Measurements from ENCODE around the gene CPED1.
"Not testable (repeated sequence)": the region's sequence is repeated elsewhere in the genome, so short reads cannot be mapped to it uniquely, and the experiment has no call there.

CPED1 gene

DNA sequence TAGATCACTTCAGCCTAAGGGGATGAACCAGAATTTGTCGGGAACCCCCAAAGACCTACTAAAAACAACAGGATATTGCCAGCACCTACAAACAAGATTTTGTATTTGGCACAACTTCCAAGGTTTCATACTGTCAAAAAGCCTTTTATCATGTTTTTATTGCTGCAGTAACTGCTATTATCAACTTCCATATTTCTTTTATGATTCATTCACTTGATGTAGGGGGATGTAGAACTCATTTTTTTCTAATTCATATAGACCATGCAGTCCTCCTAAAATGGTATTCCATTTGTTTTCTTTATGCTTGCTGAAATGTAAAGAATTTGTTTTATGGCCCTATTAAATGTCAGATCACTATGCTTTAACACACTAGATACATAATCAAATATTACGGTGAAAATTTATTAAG is 310.3 kb downstream of the CPED1 start:
- no peak for DNase-seq

DNA sequence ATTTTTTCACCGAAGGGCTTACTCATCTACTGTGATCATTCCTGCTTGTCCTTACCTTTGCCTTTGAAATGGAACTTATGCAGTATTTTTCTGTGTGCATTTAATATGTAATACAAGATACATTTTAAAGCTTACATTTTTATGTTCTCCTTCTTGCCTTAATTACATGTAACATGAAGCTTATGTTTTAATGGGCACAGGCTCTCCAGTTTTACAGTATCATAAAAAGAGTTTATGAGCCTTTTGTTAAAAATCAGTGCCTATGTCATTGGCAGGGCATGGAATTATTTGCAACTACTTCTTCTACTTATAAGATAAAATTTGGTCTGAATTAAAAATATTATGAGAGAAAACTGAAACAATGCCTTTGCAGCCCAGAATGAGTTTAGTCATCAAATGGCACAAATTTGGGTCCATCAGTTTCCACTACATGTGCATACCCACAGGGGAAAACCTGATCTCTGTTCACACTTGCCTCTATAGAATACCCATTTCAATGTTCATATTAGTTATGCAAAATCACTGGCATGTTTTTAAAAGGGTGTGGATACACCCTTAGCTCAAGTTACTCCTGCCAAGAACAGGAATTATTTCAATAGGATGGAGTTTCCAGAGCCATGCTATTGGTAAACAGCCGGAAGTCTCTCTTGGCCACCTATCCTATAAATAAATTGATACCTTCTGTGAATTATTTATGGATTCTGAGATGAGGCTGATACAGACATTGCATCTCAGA is 312.3 kb downstream of the CPED1 start:
- DNase-seq: no peak

DNA sequence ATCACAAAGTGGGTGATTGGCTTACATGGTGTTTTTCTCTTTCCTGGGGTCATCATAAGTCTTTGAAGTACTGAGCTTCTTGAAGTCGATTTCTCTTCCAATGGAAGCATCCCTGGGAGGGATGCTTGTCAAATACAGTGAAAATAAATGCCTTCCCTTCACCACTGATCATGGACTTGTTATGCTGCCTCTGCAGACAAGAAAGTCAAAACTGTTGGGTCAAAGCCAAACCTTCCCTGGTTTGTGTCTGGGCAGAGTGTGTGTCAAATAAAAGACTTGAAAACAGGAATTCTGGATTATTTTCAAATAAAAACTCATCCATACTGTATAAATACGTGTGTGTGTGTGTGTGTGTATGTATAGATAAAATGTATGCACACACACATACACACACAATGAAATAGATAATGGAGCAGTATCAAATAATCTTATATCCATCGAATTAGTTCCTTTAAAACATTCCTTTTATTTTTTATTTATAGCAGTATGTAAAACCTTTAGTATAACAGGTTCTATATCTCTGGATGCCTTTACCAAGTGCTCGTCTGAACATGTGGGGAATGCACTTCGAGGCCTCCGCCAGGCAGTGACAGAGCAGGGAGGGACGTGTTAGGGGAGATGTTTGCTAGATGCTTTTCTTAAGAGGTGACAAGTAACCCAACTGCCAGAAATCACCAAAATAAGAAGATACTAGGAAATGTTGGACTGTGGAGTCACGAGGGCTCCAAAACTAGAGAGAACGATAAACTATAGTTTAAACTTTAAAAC is 313.1 kb downstream of the CPED1 start:
- DNase-seq: no peak

DNA sequence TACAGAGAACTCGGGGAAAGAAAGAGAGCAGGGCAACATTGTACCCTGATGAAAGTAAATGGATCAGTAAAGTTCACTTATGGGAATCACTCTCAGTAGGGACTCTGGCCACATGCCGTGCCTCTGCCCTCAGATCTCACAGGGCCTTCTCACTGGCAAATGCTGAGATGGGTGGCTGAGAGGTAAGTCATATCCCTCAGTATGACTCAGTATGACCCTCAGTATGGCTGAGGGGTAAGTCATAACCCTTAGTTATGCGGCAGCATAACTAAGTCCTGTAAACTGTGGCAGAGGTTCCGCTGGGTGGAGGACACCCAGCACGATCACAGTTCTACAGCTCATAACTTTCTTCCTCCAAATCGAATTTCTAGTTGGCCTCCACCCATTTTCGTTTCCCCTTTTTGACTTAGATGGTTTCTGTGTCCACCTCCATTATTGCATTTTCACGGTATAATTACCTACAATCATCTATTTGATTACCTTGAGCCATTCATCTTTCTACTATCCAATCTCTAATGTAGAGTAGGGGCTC is 313.8 kb downstream of the CPED1 start:
- DNase-seq: no peak

DNA sequence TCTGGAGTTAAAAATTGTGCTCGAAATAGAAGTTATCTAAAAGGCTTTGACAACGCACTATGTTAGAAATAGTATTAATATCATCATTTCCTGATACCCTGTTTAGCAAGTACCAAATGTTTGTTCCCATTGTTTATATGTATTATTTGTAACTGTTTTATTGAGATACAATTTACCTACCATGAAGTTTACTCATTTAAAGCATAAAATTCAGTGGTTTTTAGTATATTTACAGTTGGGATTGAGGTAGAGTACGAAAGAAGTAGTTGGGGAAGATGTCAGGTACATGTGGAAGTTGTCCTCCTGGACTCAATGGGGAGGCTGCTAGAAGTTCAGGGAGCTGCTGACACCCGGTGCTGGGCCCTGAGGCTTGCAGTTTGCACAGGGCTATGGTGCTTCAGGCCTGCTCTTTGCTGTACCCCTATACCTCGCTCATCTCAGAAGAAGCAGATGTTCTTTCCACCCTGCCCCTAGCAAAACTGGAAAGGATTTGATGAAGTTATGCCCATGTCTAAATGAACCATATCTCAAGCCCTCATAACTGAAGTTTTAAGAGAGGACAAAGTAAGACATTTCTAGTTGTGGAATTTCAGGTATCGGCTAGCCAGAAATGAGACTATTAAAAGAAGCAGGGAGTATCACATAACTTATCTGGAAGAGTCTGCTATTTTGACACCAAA is 315.1 kb downstream of the CPED1 start:
- no peak for DNase-seq

DNA sequence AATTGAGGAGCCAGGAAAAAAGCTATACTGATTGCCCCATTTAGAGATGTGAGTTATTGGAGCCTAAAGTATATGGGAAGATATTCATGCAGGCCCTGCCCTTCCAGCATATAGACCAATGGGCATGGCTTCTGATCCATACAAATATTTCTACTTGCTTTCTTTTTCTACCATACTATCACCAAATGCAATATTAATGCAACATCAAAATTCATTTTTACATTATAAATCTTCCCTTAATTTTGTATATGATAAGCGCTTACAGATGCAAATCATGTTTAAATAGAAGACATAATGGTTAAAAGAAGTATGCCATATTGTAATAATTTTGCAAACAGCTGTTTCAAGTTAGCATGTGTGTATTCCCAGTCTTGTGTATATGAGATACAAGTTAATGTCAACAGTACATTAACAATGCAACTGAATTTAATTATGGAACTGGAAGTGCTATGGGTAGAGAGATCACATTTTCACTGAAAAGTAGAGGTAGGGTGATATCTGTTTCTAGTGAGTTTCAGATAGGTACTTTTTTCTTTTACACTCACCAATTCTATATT is 315.7 kb downstream of the CPED1 start:
- DNase-seq: no peak

DNA sequence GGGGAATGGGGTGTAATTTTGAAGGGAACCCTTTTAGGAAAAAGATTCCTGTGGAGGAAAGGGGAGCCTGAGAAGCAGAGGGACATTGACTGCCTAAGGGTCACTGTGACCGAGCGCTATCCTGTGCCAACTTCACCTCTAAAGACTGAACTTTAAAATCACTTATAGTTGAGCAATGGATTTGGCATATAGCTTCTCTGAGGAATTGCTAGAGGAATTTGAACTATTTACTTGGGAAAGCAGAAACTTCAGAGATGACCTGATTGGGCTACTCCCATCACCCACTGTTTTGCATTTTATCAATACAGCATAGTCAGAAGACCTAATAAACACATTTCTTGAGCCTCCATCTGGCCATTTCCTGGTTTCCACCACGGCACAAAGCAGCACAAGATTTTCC is 316.6 kb downstream of the CPED1 start:
- no peak for DNase-seq

DNA sequence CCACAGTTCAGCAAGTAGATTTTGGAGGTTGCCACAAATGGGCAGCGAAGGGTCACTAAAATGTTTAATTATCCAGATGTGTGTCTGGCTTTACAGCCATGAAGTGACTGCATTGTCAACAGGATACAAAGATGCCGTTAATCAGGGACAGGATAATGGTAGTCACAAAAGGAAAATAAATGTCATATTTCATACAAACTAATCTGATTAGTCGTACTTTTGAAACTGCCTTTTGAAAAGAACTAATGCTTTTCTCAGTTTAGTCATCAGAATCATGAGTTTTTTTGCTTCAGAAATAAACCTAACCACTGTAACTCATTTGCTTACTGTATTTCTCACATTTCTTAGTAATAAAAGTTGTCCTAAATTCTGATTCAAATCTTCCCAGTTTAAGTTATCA is 318.1 kb downstream of the CPED1 start:
- DNase-seq: no peak

DNA sequence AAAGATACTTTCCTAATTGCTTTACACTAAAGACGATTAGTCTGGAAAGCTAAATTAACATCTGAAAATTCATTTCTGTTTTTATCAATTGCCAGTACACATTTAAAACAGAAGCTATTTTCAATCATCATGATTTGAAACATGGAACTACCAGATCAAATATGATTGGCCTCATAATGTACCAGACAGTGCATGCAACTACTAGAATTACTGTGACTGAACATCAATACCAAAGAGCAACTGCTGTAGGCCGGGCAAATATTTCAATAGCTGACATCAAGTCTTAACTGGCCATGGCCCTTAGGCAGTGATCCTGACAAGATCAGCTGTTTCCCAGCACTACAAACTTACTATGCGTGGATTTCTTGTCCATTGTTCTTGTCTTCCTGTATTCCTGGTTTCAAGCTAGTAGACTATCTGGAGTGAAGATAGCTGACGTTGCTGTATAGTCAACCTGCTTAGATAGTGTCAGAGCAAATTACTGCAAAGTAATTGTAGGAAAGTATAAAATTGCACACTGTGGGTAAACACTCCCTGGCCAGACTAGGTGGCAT is 318.6 kb downstream of the CPED1 start:
- no peak for DNase-seq

DNA sequence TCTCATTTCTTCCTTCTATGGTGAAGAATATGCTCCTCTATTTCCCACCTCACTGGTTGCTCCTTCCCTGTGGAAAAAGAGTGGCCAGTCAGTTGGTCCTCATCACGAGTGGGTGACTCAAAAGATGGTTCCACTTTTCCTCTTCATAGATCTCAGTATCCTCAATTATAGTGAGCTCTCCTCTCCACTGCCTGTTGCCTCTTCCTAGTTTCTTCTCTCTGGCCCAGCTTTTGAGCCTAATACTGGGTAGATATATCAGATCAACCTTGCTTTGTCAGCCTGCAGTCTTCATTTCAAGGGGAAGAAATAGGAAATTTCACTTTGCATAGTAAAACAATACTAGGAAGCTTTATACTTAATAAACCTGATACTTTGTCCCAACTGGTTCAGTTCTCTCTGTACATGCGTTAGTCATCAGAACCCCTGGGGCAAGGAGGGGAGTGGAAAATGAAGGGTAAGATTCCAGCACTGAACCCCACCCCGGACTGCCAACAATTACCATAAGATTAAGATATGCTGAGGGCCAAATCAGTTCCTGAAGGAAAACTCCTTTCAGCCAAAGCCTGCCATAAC is 324.8 kb downstream of the CPED1 start:
- DNase-seq: no peak

DNA sequence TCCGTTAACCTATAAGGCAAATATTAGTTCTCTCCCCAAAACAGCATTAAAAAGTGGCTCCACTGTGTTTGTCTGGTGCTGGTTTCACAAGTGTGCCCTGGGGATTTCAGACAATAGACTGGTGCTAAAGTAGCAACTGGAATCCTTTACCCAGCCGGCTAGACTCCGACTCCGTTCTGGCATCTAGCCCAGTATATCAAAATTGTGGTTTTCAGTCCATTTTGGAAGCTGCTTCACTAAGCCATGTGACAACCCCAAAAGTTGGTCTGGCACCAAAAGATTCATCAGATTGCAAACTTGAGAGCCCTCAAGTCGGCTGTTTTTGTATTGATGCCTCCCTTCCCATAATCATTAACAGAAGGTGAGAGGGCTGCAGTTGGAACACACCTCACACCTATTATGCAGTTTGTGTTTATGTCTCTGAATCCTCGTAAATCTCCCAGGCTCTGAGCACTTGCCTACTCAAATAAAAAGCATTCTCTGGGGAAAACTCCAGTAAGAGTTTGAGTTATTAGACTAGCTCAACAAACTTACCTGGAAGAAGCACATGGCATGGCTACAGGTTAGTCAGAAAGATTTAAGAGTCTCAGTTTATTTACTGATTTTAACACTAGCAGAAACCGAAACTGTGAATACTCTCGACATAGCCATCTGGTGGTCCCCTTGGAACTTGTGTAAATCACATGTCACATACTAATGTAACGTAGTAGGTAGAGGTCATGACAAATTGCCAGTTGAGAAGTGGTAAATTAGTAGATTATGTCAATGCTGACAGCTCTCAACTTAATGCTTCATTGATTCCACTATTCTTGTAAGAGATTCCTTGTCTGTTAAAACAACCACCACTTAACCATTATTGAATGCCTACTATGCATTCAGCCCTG is 325.5 kb downstream of the CPED1 start:
- DNase-seq: no peak

DNA sequence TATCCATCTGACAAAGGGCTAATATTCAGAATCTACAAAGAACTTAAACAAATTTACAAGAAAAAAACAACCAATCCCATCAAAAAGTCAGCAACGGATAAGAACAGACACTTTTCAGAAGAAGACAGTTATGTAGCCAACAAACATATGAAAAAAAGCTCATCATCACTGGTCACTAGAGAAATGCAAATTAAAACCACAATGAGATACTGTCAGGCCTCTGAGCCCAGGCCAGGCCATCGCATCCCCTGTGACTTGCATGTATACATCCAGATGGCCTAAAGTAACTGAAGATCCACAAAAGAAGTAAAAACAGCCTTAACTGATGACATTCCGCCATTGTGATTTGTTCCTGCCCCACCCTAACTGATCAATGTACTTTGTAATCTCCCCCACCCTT is 326.7 kb downstream of the CPED1 start:
- DNase-seq: not testable (repeated sequence)

DNA sequence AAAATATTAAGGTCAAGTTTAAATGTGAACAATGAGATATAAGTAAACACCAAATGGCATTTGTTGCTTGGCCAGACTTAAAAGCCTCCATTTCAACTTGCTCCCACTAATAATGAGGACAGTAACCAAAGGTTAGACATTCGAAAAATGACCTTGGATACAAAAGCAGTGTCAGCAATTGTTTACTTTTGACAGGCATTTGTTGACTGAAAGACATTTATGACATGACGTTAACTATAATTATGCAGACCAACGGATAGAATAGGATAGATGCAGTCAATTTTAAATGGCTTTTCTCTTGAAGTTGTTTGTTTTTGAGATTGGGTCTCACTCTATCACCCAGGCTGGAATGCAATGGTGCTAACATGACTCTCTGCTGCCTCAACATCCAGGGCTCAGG is 333.9 kb downstream of the CPED1 start:
- DNase-seq: no peak

DNA sequence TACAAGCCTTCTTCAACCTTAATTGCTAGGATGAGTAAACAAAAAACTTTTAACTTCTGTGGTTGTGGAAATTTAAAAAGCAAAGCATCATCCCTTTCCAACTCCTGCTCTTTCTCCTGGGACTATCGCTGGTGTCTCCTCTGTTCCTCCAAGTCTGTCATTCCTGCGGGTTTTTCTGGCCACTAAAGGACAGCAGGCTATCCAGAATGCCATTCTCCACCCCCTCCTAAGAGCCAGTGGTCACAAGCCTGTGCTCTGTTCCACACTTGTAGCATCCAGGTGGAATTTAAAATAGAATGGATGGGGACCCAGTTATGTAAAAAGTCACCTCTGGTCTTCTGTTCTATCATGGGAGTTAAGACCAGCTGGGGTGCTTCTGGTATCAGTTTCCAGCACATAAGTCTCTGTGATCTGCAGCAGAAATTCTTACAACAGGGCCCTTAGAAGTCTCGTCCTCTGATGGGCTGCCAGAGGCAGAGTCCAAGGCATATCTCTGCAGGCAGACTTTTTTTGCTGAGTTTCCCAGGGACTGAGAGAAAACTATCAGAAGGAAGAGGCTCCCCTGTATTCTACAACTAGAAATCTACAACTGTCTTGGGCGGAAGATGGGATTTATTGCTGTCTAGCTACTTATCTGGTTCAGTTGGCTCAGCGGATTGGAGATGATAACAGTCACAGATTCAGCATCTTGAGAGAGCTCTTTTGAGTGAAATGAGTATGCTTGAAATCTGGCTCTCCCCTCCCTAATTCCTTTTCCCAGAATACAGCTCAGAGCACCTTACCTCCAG is 335.2 kb downstream of the CPED1 start:
- DNase-seq: no peak

DNA sequence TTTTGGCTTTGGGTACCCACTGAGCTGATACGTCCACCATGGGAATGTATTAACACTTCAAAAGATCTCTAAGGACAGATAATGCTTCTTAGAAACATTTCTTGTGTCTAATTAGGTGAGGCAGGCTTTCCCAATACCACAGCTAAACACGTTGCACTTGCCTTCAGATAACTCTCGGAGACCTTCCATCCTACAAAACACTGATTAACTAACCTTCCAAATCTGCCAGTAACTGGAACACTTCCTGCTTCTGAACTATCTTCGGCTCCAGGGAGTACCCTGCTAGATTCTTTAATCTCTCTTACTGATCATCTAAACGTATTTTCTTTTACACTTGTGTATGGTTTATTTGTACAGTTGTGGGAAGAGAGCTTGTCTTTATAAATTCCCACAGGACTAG is 339.2 kb downstream of the CPED1 start:
- no peak for DNase-seq

DNA sequence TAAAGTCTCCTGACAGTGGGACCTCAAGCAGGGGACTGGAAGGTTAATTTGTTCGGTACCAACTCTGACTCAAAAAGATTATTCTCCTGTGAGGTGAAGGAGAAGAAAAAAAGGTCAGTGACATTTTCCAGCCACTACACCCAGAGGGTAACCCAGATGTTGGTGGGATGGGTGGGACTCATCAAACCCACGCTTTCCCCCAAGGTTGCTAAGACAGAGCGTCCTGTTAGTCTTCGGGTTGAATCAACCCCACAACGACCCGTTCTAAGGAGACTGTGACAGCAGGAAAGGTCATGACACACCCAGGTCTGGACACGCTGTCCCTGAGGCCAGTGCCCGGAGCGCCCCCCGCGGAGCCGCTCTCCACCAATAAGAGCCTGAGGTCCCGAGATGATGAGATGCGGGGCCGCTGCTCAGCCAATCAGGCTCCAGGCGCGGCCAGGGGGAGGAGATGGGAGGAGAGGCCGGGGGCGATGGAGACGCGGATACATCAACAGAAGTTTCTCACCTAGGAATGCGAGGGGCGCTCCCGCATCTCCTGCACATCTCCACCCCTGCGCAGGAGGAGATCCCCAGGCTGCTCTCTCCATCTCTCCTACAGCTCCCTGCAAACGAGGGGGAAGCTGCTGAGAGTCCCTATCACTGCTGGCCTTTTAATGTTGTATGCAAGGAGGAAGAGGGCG is 340.1 kb downstream of the CPED1 start, which contains the start of gene WNT16:
TSS of gene WNT16 (plus strand) at position 493 of the 683 bp plus-strand sequence. CDS start 293 bp downstream, outside the sequence.
- no peak for DNase-seq

DNA sequence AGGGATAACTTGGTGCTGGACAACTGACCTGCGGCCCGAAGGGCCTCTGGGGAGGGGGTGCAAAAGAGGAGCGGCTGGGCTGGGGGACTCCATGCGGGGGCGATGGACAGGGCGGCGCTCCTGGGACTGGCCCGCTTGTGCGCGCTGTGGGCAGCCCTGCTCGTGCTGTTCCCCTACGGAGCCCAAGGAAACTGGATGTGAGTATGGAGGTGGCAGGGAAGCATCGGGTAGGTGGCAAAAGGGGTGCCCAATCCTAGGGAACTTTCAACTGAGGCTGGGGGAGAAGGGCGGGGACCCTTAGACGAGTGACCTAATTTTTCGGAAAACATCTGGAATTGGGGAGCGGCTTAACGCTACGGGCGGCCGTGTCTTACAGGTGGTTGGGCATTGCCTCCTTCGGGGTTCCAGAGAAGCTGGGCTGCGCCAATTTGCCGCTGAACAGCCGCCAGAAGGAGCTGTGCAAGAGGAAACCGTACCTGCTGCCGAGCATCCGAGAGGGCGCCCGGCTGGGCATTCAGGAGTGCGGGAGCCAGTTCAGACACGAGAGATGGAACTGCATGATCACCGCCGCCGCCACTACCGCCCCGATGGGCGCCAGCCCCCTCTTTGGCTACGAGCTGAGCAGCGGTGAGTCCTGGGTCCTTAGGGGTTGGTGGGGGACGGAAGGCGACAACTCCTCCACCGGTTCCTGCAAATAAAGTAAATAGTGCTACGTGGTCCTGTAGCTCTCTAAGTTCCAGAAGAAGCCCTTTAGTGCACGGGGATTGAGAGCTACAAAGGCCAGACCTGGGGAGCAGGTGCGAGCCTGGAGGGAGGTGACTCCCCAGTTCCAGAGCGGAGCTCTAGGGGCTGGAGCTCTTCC is 340.9 kb downstream of the CPED1 start:
- DNase-seq: no peak

DNA sequence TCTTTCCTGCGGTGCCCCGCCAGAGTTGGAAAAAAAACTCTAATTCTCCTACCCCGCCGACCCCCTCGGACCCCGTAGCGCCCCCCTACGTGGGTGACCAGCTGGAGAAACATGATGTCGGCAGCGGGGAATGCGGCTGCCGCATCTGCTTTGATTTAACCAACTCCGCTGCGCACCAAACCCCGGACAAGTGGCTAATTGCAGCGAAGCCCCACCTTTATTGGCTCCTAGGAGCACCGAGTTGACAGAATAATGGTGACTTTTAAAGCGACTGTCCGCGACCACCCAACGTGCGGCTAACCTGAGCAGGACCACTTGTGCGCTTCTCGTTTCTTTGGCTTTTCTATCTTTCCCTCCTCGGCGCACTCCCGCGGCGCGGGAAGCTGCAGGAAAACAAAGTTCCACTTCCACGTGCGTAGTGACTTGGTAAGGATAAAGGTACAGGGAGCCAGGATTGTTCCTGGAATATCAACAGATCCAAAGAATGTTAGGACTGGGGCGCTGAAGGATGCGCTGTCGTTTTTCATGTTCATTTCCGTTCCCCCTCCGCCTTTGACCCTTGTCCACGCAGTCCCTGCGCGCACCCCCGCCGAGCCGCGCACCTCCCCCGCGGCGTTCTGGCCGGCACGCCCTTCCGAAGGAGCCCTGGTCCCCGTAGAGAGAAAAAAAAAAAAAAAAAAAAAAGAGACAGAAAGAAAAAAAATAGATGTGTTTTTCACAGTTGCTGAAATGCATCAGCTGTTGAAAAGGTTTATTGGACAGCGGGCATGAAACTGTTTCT is 341.7 kb downstream of the CPED1 start:
- DNase-seq: no peak
